GM12878 (cell line): Measurements from ENCODE around the gene EDEM2.

Experiments used
- CREB1 ChIP-seq: IDR thresholded peaks from 2 replicates; pipeline ENCODE4 v1.6.1; 2012; ENCODE audit warnings: low read depth, mild to moderate bottlenecking, inconsistent platforms
- CTCF ChIP-seq, 3 experiments: IDR thresholded peaks in 2 of 3; conservative IDR thresholded peaks in 1 of 3; 2 replicates each; pipeline ENCODE4 v1.5.1; 2011; ENCODE audit warnings: low read depth in 3 of 3, low read length in 3 of 3, mild to moderate bottlenecking in 3 of 3, control low read depth in 2 of 3, moderate library complexity in 2 of 3, inconsistent platforms in 1 of 3, mixed read lengths in 1 of 3; ENCODE audit not compliant: control insufficient read depth in 2 of 3, insufficient read depth in 1 of 3; ENCODE audit errors: extremely low read depth in 1 of 3
- NFIC ChIP-seq: IDR thresholded peaks from 2 replicates; pipeline ENCODE4 v1.6.1; 2012; ENCODE audit warnings: low read depth, mild to moderate bottlenecking, inconsistent platforms, low read length, moderate library complexity

- TF ChIP-seq CREB1 (no peak), NFIC (no peak), CTCF (IDR thresholded peaks at IDR 0.05 in 2 of 3, conservative IDR thresholded peaks at IDR 0.05 in 1 of 3; ENCODE audit: control insufficient read depth in 2 of 3, extremely low read depth in 1 of 3, insufficient read depth in 1 of 3, low read depth in 3 of 3, low read length in 3 of 3) (no peak)
These were observed 42.3 kb downstream of the EDEM2 start for GRCh38 chr20:35104685-35105295.
